H1 (cell line): ENCODE data around the gene IL10. TPM values are rescaled to one million over a fixed set of nuclear protein-coding genes. Genes with fewer than 3 reads are reported as not detected.

ENCODE experiments used
- CTCF ChIA-PET: fragments of 300-600 bp; sonication (Branson Sonifier 250); formaldehyde crosslinking; loops from one replicate; lab custom pipeline; 2021; ENCODE audit not compliant: partially characterized antibody; lab: Charles Lee
- POLR2A ChIA-PET: fragments of 300-600 bp; sonication (Branson Sonifier 250); formaldehyde crosslinking; loops from one replicate; lab custom pipeline; 2021; ENCODE audit warnings: inconsistent platforms; ENCODE audit not compliant: partially characterized antibody; lab: Charles Lee
- DNase-seq, 2 experiments: peaks; one replicate each; pipeline versions ENCODE4 v3.0.0 to v3.0.0-alpha.2; 2010 to 2022; ENCODE audit warnings: low spot score in 2 of 2, low read depth in 1 of 2, mixed read lengths in 1 of 2
- FAIRE-seq: peaks from 2 replicates; lab custom pipeline; 2011; peaks lifted over from hg19 to GRCh38; lab: Jason Lieb, UNC
- H2AFZ ChIP-seq: 2 replicates; pipeline ENCODE4 v1.8.1; 2012; ENCODE audit warnings: low read length, inconsistent platforms
- H2AK5ac ChIP-seq: 2 replicates; pipeline ENCODE4 v1.6.1; 2013; ENCODE audit warnings: low read depth, low read length
- H2BK120ac ChIP-seq: replicated peaks from 2 replicates; pipeline ENCODE3; 2013; ENCODE audit warnings: low read depth, low read length, inconsistent platforms
- H2BK12ac ChIP-seq: 2 replicates; pipeline ENCODE4 v1.6.1; 2013; ENCODE audit warnings: low read depth, low read length
- H2BK15ac ChIP-seq: 2 replicates; pipeline ENCODE4 v1.6.1; 2013; ENCODE audit warnings: low read length
- H2BK20ac ChIP-seq: 2 replicates; pipeline ENCODE4 v1.6.1; 2013; ENCODE audit warnings: low read length
- H2BK5ac ChIP-seq: 2 replicates; pipeline ENCODE4 v1.6.1; 2013; ENCODE audit warnings: low read depth, low read length
- H3K14ac ChIP-seq: 2 replicates; pipeline ENCODE4 v1.6.1; 2013; ENCODE audit warnings: inconsistent platforms; ENCODE audit not compliant: insufficient read length
- H3K18ac ChIP-seq: 2 replicates; pipeline ENCODE4 v1.6.1; 2013; ENCODE audit warnings: low read length; ENCODE audit errors: extremely low read depth
- H3K23ac ChIP-seq: 2 replicates; pipeline ENCODE4 v1.6.1; 2013; ENCODE audit warnings: inconsistent platforms; ENCODE audit not compliant: insufficient read length
- H3K23me2 ChIP-seq: 2 replicates; pipeline ENCODE4 v1.6.1; 2013; ENCODE audit warnings: low read depth, low read length
- H3K27ac ChIP-seq: 2 replicates; pipeline ENCODE4 v1.6.1; 2011; ENCODE audit warnings: low read depth, low read length, inconsistent platforms
- H3K27me3 ChIP-seq, 4 experiments: replicated peaks in 1 of 4; 1 replicate in 1 of 4; 2 replicates in 3 of 4; pipeline versions ENCODE4 v1.6.1 to v1.8.1; 2011 to 2013; ENCODE audit warnings: low read length in 3 of 4, mild to moderate bottlenecking in 3 of 4, inconsistent platforms in 2 of 4, mixed read lengths in 2 of 4, moderate library complexity in 1 of 4; ENCODE audit not compliant: control insufficient read depth in 3 of 4, insufficient read depth in 3 of 4; ENCODE audit errors: extremely low read depth in 1 of 4
- H3K36me3 ChIP-seq, 4 experiments: 2 replicates each; pipeline versions ENCODE4 v1.6.1 to v1.8.1; 2011 to 2013; ENCODE audit warnings: mild to moderate bottlenecking in 4 of 4, low read length in 3 of 4, moderate library complexity in 2 of 4, control low read depth in 1 of 4, inconsistent platforms in 1 of 4; ENCODE audit not compliant: insufficient read depth in 4 of 4, control insufficient read depth in 2 of 4
- H3K4ac ChIP-seq: replicated peaks from 2 replicates; pipeline ENCODE3; 2013; ENCODE audit warnings: low read length, low read depth, mixed read lengths, inconsistent platforms; ENCODE audit not compliant: insufficient read length
- H3K4me1 ChIP-seq, 4 experiments: replicated peaks in 1 of 4; 1 replicate in 1 of 4; 2 replicates in 3 of 4; pipeline versions ENCODE4 v1.6.1 to v1.8.1; 2011 to 2013; ENCODE audit warnings: low read length in 3 of 4, inconsistent platforms in 2 of 4, mixed read lengths in 1 of 4; ENCODE audit not compliant: insufficient read depth in 4 of 4, control insufficient read depth in 3 of 4
- H3K4me2 ChIP-seq, 2 experiments: 2 replicates each; pipeline versions ENCODE4 v1.6.1 to v1.8.1; 2011 to 2013; ENCODE audit warnings: low read depth in 2 of 2, low read length in 2 of 2, control low read depth in 1 of 2, inconsistent platforms in 1 of 2, mild to moderate bottlenecking in 1 of 2; ENCODE audit not compliant: insufficient read depth in 1 of 2
- H3K4me3 ChIP-seq, 4 experiments: fragments of 200-600, 300-600 bp in 1 of 4; sonication (generic), shearing (Covaris generic), sonication (Bioruptor Twin) in 1 of 4; 2 replicates each; pipeline versions ENCODE4 v1.5.1 to v1.8.1; 2011 to 2016; ENCODE audit warnings: low read length in 4 of 4, low read depth in 3 of 4, control low read depth in 2 of 4, inconsistent platforms in 2 of 4, mild to moderate bottlenecking in 2 of 4, mixed read lengths in 1 of 4, moderate library complexity in 1 of 4; ENCODE audit not compliant: insufficient read depth in 2 of 4; ENCODE audit errors: extremely low read depth in 1 of 4
- H3K56ac ChIP-seq: replicated peaks from 2 replicates; pipeline ENCODE3; 2013; ENCODE audit warnings: low read depth, mild to moderate bottlenecking, mixed read lengths, low read length, inconsistent platforms; ENCODE audit not compliant: insufficient read length
- H3K79me1 ChIP-seq: 2 replicates; pipeline ENCODE4 v1.6.1; 2013; ENCODE audit warnings: low read depth, low read length, control low read depth
- H3K79me2 ChIP-seq, 2 experiments: 2 replicates each; pipeline versions ENCODE4 v1.6.1 to v1.8.1; 2012 to 2013; ENCODE audit warnings: low read length in 2 of 2, mild to moderate bottlenecking in 2 of 2, inconsistent platforms in 1 of 2; ENCODE audit not compliant: insufficient read depth in 2 of 2, control insufficient read depth in 1 of 2
- H3K9ac ChIP-seq, 4 experiments: replicated peaks in 1 of 4; 1 replicate in 1 of 4; 2 replicates in 3 of 4; pipeline versions ENCODE4 v1.6.1 to v1.8.1; 2011 to 2013; ENCODE audit warnings: low read depth in 3 of 4, low read length in 3 of 4, control low read depth in 2 of 4, mild to moderate bottlenecking in 2 of 4, moderate library complexity in 2 of 4, inconsistent platforms in 1 of 4; ENCODE audit errors: extremely low read depth in 1 of 4
- H3K9me3 ChIP-seq, 2 experiments: 2 replicates each; pipeline versions ENCODE4 v1.6.1 to v1.8.1; 2012 to 2013; ENCODE audit warnings: mild to moderate bottlenecking in 2 of 2, moderate library complexity in 2 of 2, control low read depth in 1 of 2, inconsistent platforms in 1 of 2, low read depth in 1 of 2, low read length in 1 of 2, mixed read lengths in 1 of 2; ENCODE audit not compliant: insufficient read depth in 2 of 2
- H4K20me1 ChIP-seq, 2 experiments: replicated peaks in 1 of 2; 2 replicates each; pipeline versions ENCODE3 to v1.8.1; 2011 to 2013; ENCODE audit warnings: inconsistent platforms in 2 of 2, low read length in 2 of 2, mild to moderate bottlenecking in 1 of 2; ENCODE audit not compliant: insufficient read depth in 2 of 2, control insufficient read depth in 1 of 2
- H4K5ac ChIP-seq: 2 replicates; pipeline ENCODE4 v1.6.1; 2013; ENCODE audit warnings: low read length, low read depth, mixed read lengths, inconsistent platforms; ENCODE audit not compliant: insufficient read length
- H4K8ac ChIP-seq: 2 replicates; pipeline ENCODE4 v1.8.0; 2013; ENCODE audit warnings: mild to moderate bottlenecking, moderate library complexity, low read length, inconsistent platforms; ENCODE audit not compliant: insufficient read depth; ENCODE audit errors: extremely low read depth
- H4K91ac ChIP-seq: replicated peaks from 2 replicates; pipeline ENCODE3; 2013; ENCODE audit warnings: low read length, mixed read lengths, inconsistent platforms; ENCODE audit not compliant: insufficient read length
- BCL11A ChIP-seq, 2 experiments: IDR thresholded peaks; one replicate each; pipeline ENCODE4 v1.6.1; 2011; ENCODE audit warnings: low read depth in 2 of 2, low read length in 2 of 2, mild to moderate bottlenecking in 2 of 2
- CHD1 ChIP-seq: IDR thresholded peaks from 2 replicates; pipeline ENCODE4 v1.6.1; 2012; ENCODE audit warnings: low read depth, low read length, improper control_type of control experiment
- CHD2 ChIP-seq: IDR thresholded peaks from 2 replicates; pipeline ENCODE4 v1.6.1; 2012; ENCODE audit warnings: low read length, improper control_type of control experiment
- HDAC6 ChIP-seq: IDR thresholded peaks from one replicate; pipeline ENCODE4 v1.7.1; 2012; ENCODE audit warnings: low read depth, mild to moderate bottlenecking, inconsistent platforms, low read length, moderate library complexity
- JUN ChIP-seq: IDR thresholded peaks from 2 replicates; pipeline ENCODE4 v1.6.1; 2011; ENCODE audit warnings: low read depth, mild to moderate bottlenecking, improper control_type of control experiment, low read length
- POLR2A ChIP-seq, 2 experiments: IDR thresholded peaks; 1 replicate in 1 of 2; 2 replicates in 1 of 2; pipeline ENCODE4 v1.6.1; 2011; ENCODE audit warnings: low read depth in 2 of 2, low read length in 2 of 2, mild to moderate bottlenecking in 2 of 2; ENCODE audit errors: control extremely low read depth in 1 of 2
- RNF2 ChIP-seq: fragments of 200-900, 300-1000 bp; sonication (generic); IDR thresholded peaks from 2 replicates; pipeline ENCODE4 v1.7.1; 2016; ENCODE audit warnings: borderline replicate concordance, low read depth, mild to moderate bottlenecking, antibody characterized with exemption, low read length; ENCODE audit not compliant: poor library complexity, severe bottlenecking; ENCODE audit errors: missing control alignments
- RXRA ChIP-seq: IDR thresholded peaks from 2 replicates; pipeline ENCODE4 v1.6.1; 2011; ENCODE audit warnings: low read depth, mild to moderate bottlenecking, low read length, moderate library complexity; ENCODE audit not compliant: insufficient read depth
- SAP30 ChIP-seq: fragments of 300-600 bp; sonication (generic); IDR thresholded peaks from 2 replicates; pipeline ENCODE4 v1.7.1; 2012; ENCODE audit warnings: low read length, moderate library complexity, mild to moderate bottlenecking, inconsistent platforms; ENCODE audit not compliant: insufficient read depth, insufficient replicate concordance
- TAF1 ChIP-seq: IDR thresholded peaks from 2 replicates; pipeline ENCODE4 v1.6.1; 2011; ENCODE audit warnings: mild to moderate bottlenecking, low read depth, low read length
- TBP ChIP-seq: IDR thresholded peaks from 2 replicates; pipeline ENCODE4 v1.6.1; 2011; ENCODE audit warnings: low read depth, low read length, improper control_type of control experiment
- YY1 ChIP-seq: IDR thresholded peaks from 2 replicates; pipeline ENCODE4 v1.6.1; 2011; ENCODE audit warnings: low read depth, mild to moderate bottlenecking, low read length
- WGBS, 2 experiments: shearing (Covaris generic) in 1 of 2; methylation state at CpG; one replicate each; pipeline versions ENCODE4 v1.1.6 to v1.1.7; 2013 to 2015; ENCODE audit warnings: low lambda C conversion rate in 2 of 2, mixed read lengths in 2 of 2, inconsistent platforms in 1 of 2, low coverage in 1 of 2, missing lambda C conversion rate in 1 of 2; ENCODE audit not compliant: insufficient replicate concordance in 2 of 2, insufficient coverage in 1 of 2, insufficient read length in 1 of 2; ENCODE audit errors: extremely low coverage in 1 of 2, missing lambda C conversion rate in 1 of 2; 5-methylcytosine and 5-hydroxymethylcytosine counted together
- polyA plus RNA-seq, 7 experiments: library from polyadenylated mRNA; depleted of rRNA in 3 of 7; stranded (reverse) in 5 of 7; unstranded in 2 of 7; fragments of >200 nt in 5 of 7; fragments of 200-250 nt in 2 of 7; gene quantifications; 1 replicate in 5 of 7; 2 replicates in 1 of 7; 4 replicates in 1 of 7; pipeline versions ENCODE4 v1.2.1 to v1.2.3, GENCODE V29; 2011 to 2013; ENCODE audit warnings: missing spikeins in 2 of 7, mixed read lengths in 2 of 7
- total RNA-seq: library from RNA; stranded (reverse); fragmentation: NEBNext Ultra II Directional; extraction: Animal tissue kit (Norgen Biotek cat#: 25700); gene quantifications from 2 replicates; pipeline ENCODE4 v1.2.1, GENCODE V29; 2021

The IL10 gene
- total and polyA plus RNA-seq, 2 of the 8 experiments (the other 6 are each of a cell fraction or from before 2014, with no cell fraction given) = not detected

GRCh38 chr1:206785182-206785765 lies 13.0 kb upstream of the IL10 start:
- FAIRE-seq (no peak), DNase-seq (no peak)
- no peak for TF ChIP-seq TAF1
- TF ChIP-seq YY1 = no peak
- no peak for TF ChIP-seq SAP30
- TF ChIP-seq CHD2 = no peak
- TF ChIP-seq BCL11A (IDR thresholded peaks at IDR 0.05; ENCODE audit: low read depth in 2 of 2, low read length in 2 of 2) = no peak
- no peak for TF ChIP-seq CHD1
- no peak for TF ChIP-seq JUN
- TF ChIP-seq POLR2A (IDR thresholded peaks at IDR 0.05; ENCODE audit: control extremely low read depth in 1 of 2, low read depth in 2 of 2, low read length in 2 of 2) = no peak
- TF ChIP-seq HDAC6 = no peak
- no peak for TF ChIP-seq TBP
- no peak for TF ChIP-seq RXRA
- no peak for TF ChIP-seq RNF2

More at GRCh38 chr1:206785182-206785765, 13.0 kb upstream of the IL10 start:
- H2BK20ac ChIP-seq = no peak overlapping the region
- H3K4me3 ChIP-seq = no peak overlapping the region
- no peak overlapping the region for H2BK15ac ChIP-seq
- no peaks in the 10 kb centered on the region for H3K79me2 ChIP-seq
- no peak overlapping the region for H2BK120ac ChIP-seq
- no peak overlapping the region for H3K18ac ChIP-seq
- H3K36me3 ChIP-seq = no peaks in the 10 kb centered on the region
- H3K9ac ChIP-seq = no peak overlapping the region
- no peaks in the 10 kb centered on the region for H4K20me1 ChIP-seq
- no peak overlapping the region for H4K8ac ChIP-seq
- H3K27me3 ChIP-seq = peaks cover 0 to 2% (median 0%) of the 10 kb centered on the region in 4 experiments; a peak in 2 of 7 replicates
- H3K14ac ChIP-seq = no peak overlapping the region
- H2AFZ ChIP-seq = no peak overlapping the region
- H4K5ac ChIP-seq = no peak overlapping the region
- no peak overlapping the region for H3K27ac ChIP-seq
- no peak overlapping the region for H2AK5ac ChIP-seq
- H3K56ac ChIP-seq = no peak overlapping the region
- H3K4ac ChIP-seq = no peak overlapping the region
- H3K23ac ChIP-seq = no peak overlapping the region
- no peak overlapping the region for H4K91ac ChIP-seq
- no peaks in the 10 kb centered on the region for H3K9me3 ChIP-seq
- H3K4me1 ChIP-seq = no peaks in the 10 kb centered on the region; a peak in 1 of 7 replicates
- no peak overlapping the region for H3K4me2 ChIP-seq
- H2BK12ac ChIP-seq = no peak overlapping the region
- H3K23me2 ChIP-seq = no peaks in the 10 kb centered on the region
- no peak overlapping the region for H2BK5ac ChIP-seq
- POLR2A ChIA-PET = no interaction called here
- no peaks in the 10 kb centered on the region for H3K79me1 ChIP-seq
- CTCF ChIA-PET = interaction anchor here (0.7 to 5.4 kb wide), 13 partner anchors 9 to 1179 kb away, joined by 3 to 43 read pairs (median 5); no protein-coding TSS in a partner anchor
- 97% methylated on average over 4 of the region's 4 CpGs; no CpG with 5 or more reads in 1 of the 2 experiments for WGBS, 2 experiments
